Cardiac muscle cell (in vitro differentiated cells and primary cell): ENCODE results near the gene HEPACAM. TPM values are rescaled to one million over a fixed set of nuclear protein-coding genes. Genes with fewer than 3 reads are reported as not detected.

Experiments used
- DNase-seq, 2 donors: peaks; one replicate each; pipeline versions ENCODE4 v3.0.0 to v3.0.0-alpha.2; 2010 to 2017; ENCODE audit warnings: low read depth in 1 of 2, low spot score in 1 of 2
- H3K27ac ChIP-seq: fragments of 200-600 bp; sonication (generic); 2 replicates; pipeline ENCODE4 v1.5.1; 2016
- H3K27me3 ChIP-seq: fragments of 200-600 bp; sonication (generic); 2 replicates; pipeline ENCODE4 v1.6.0; 2016; ENCODE audit warnings: control low read depth
- H3K36me3 ChIP-seq: fragments of 200-600 bp; sonication (generic); 2 replicates; pipeline ENCODE4 v1.5.1; 2016; ENCODE audit warnings: control low read depth
- H3K4me1 ChIP-seq: fragments of 200-600 bp; sonication (generic); 2 replicates; pipeline ENCODE4 v1.8.1; 2017; ENCODE audit warnings: low read depth, mild to moderate bottlenecking, mixed run types
- H3K4me3 ChIP-seq: fragments of 200-600 bp; sonication (generic); 2 replicates; pipeline ENCODE4 v1.5.1; 2016; ENCODE audit warnings: mild to moderate bottlenecking
- H3K9me3 ChIP-seq: fragments of 200-600 bp; sonication (generic); 2 replicates; pipeline ENCODE4 v1.5.1; 2017; ENCODE audit warnings: low read depth, mild to moderate bottlenecking, control low read depth
- CTCF ChIP-seq: IDR thresholded peaks from 2 replicates; pipeline ENCODE4 v1.5.1; 2012; ENCODE audit warnings: low read depth, mild to moderate bottlenecking, low read length
- polyA plus RNA-seq: library from polyadenylated mRNA; unstranded; fragments of >200 nt; fragmentation: Nextera tagmentation; extraction: Ambion mirVana; gene quantifications from 2 replicates; pipeline ENCODE4 v1.2.1, GENCODE V29; 2016
- total RNA-seq: library from RNA; depleted of rRNA; stranded (reverse); fragments of >200 nt; gene quantifications from 2 replicates; pipeline ENCODE4 v1.2.3, GENCODE V29; 2016

HEPACAM gene
- total and polyA plus RNA-seq, 2 experiments from 2014 or later, result 0.12 TPM; not detected in 1

GRCh38 chr11:124873951-124874350 lies 61.9 kb downstream of the HEPACAM start:
- Histone ChIP-seq H3K4me3 (no peak overlapping the region), H3K36me3 (no peaks in the 10 kb centered on the region), H3K27me3 (peaks cover 70% of the 10 kb centered on the region), H3K27ac (no peak overlapping the region), H3K4me1 (no peaks in the 10 kb centered on the region), H3K9me3 (no peaks in the 10 kb centered on the region)
- no peak for DNase-seq
- no peak for TF ChIP-seq CTCF

GRCh38 chr11:124872741-124873140 lies 63.1 kb downstream of the HEPACAM start:
- Histone ChIP-seq H3K27me3 (peaks cover 83% of the 10 kb centered on the region), H3K4me1 (no peaks in the 10 kb centered on the region), H3K9me3 (no peaks in the 10 kb centered on the region), H3K4me3 (no peak overlapping the region), H3K27ac (no peak overlapping the region), H3K36me3 (no peaks in the 10 kb centered on the region)
- no peak for DNase-seq
- no peak for TF ChIP-seq CTCF

GRCh38 chr11:124872280-124872679 lies 63.6 kb downstream of the HEPACAM start:
- Histone ChIP-seq H3K27me3 (peaks cover 87% of the 10 kb centered on the region), H3K36me3 (no peaks in the 10 kb centered on the region), H3K9me3 (no peaks in the 10 kb centered on the region), H3K4me1 (no peaks in the 10 kb centered on the region), H3K4me3 (no peak overlapping the region), H3K27ac (no peak overlapping the region)
- TF ChIP-seq CTCF, result no peak
- DNase-seq, result no peak

- Histone ChIP-seq H3K9me3 (no peaks in the 10 kb centered on the region), H3K27ac (no peak overlapping the region), H3K4me3 (no peak overlapping the region), H3K36me3 (no peaks in the 10 kb centered on the region), H3K27me3 (peaks cover 100% of the 10 kb centered on the region), H3K4me1 (peaks cover 5% of the 10 kb centered on the region)
- DNase-seq, result no peak
- no peak for TF ChIP-seq CTCF
Observed at GRCh38 chr11:124870430-124870829, 65.4 kb downstream of the HEPACAM start.

GRCh38 chr11:124869856-124870387 lies 65.9 kb downstream of the HEPACAM start:
- Histone ChIP-seq H3K4me3 (no peak overlapping the region), H3K4me1 (peaks cover 5% of the 10 kb centered on the region), H3K36me3 (no peaks in the 10 kb centered on the region), H3K9me3 (no peaks in the 10 kb centered on the region), H3K27ac (no peak overlapping the region), H3K27me3 (peaks cover 100% of the 10 kb centered on the region)
- DNase-seq, result no peak
- TF ChIP-seq CTCF, result no peak
